Femur (tissue), 1 donor: Measurements from ENCODE around the gene MLLT3.
A peak's percentile ranks its signal among the peaks of the same experiment; 100 is the strongest.

Experiments used
- DNase-seq: peaks from one replicate; pipeline ENCODE4 v3.0.0-alpha.2; 2017

Gene MLLT3

DNA sequence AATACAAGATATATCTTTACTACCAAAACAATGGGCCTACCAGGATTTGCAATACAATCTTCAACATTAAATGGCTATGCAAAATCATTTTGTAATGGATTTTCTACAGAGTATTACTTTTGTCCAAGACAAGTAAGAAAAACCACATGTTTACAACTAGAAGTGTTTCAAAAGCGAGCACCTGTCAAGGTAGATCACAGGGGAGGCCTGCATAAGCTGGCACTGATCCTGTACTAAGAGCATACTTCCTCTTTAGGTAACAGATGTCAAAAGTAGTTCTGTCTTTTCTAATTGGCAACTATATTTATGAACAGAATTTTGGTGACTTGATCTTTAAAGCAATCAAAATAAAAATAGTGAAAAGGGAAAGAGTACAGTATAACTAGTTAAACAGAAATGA is 249.0 kb downstream of the MLLT3 start:
- DNase-seq: no peak

DNA sequence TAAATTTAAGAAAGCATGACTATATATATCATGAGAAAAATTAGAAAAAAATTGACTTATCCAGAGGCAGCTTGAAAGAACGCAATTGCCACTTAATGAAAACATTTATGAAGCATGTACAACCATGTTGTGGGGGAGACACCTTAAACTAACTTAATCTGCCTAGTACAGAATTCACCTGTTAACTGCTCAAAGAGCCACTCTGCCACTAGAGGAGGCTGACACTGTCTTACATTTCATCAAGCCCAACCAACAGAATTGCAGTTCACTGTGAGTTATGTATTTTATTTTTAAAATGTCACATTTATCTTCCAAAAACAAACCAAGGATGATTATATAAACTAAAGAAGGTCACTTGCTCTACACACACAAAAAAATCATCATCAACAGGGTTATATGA is 252.9 kb downstream of the MLLT3 start:
- no peak for DNase-seq

DNA sequence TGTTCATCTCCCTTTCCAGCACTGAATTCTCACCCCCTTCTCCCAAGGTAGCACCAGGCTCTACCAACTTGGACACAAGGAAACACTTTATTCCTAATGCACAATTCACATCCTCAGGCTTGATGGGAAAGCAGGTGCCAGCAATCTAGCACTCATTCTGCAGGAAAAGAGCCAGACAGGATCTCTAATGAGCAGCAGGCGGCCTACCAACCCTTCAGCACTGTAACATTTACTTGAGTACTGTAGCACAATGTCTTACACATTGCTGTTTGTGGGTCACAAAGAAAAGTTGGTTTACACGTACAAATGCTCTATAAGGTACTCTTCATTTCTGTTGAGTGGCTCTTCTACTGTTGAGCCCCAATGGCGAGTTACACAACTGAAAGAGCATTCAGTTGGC is 254.4 kb downstream of the MLLT3 start:
- DNase-seq: no peak

DNA sequence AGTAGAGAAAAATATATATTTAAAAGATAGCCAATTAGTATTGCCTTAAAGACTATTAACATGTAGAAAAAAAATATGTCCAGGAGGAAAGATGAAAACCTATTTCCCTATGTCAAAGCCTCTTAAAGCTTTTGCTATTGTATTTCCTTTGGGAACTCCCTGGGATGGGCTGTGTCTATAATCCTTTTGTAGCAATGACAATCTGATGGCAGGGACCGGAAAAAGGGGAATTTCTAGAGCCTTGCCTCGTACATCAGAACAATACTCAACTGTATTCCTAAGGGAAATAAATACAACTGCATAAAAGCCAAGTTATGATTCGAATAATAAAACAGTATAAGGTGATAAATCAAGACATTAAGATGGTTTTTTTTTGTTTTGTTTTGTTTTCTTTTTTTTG is 257.3 kb downstream of the MLLT3 start:
- DNase-seq: no peak

DNA sequence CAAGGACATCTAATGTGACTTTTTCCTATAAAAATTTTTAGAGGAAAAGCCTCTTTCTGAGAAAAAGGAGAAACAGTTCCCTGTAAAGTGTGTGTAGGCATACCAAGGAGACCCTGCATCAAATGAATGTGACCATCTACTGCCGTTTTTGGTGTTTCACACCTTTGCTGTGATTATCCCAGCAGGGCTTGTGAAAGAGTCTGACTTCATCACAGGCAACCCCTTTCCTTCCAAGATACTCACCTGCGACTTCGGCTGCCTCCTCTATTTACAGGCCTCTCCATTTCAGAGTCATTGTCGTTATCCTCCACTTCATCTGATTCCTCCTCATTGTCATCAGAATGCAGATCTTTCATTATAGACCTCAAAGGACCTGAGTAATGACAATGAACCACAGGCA is 259.1 kb downstream of the MLLT3 start:
- DNase-seq: no peak

DNA sequence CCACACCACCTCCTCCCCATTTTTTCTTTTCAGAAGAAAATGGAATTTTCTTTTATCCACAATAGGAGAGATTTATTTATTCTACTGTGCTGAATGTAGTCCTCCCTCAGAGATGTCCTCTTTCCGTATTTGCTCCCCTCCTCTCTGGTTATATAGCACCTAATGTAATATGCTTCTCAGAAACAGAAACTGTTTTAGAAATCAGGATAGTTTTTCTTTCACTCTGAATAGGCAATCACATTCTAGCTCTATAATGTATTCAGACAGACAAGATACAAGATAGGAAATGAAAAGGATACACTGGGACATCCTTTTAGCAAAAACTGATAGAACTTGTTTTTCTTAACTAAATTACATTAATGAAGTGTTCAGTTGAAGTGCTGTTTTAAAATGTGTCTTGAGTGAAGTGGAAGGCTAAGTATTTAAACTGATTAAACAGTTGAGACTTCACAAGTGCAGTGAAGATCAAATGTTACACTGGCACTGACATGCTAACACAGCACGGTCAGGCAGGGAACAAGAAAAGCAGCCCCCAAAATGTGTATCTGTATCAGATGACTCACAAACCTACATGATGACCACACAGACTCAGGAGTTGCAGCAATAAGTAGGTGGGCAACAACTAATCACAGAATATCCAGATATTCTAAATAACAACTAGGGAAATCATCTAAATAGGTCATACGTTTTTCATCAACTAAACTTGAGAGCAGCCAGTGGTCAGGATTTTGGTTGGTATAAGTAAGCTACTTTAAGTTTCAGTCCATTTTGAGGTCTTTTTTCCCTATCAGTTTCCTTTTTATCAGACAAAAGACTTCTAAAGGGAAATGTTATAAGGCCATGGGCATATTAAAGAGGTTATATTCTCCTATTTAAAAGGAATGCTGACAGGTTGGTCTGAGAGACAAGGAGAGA is 260.4 kb downstream of the MLLT3 start:
- no peak for DNase-seq

DNA sequence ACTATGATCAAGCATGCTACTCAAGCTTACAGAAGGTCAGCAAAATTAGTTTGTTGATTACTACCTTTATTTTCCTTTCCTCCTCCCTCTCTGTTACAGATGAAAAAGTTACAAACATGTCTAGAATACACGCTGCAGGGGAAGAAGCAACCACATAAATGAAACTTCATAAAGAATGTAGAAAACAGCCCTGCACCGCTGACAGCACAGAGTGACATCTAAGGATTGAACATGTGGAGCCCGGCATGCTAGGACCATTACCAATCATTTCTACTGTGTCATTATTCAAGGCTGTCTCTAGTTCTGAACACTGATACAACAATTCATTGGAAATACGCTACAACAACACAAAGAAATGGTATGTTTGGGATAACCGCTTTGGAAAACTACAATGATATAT is 261.1 kb downstream of the MLLT3 start:
- DNase-seq: no peak

DNA sequence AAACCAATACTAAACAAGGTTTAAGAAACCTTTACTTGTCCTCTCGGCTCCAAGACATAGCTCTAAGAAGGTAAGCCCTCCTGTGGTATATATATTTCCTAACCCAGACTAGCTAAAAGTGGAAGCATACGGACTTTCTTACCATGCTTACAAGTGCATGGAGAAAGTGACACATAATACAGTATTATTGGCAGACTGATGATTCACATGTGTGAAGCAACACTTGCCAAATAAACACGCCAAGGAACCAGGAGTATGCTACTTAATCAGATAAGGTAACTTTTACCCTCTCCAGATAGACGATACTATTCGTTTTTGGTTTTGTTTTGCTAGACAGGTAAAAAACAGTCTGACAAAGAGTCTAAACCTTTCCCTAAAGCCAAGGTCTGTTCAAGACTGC is 264.1 kb downstream of the MLLT3 start:
- DNase-seq: no peak

DNA sequence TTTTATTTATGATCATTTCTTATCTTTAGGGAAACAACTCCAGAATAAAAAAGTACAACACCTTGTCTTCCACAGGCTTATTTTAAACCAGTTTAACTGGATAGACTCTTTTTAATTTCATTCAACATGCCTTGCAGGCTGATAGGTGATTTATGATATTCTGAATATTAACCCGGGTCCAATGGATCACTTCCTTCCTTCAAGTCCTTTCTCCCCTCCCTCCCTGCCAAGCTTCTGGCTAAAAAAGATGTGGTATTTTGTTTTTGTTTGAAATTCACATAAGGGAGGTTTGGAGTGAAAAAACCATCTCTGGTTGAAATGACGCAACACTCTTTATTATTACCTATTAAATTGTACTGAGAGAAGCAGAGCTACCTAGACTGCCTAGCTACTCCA is 265.3 kb downstream of the MLLT3 start:
- no peak for DNase-seq

DNA sequence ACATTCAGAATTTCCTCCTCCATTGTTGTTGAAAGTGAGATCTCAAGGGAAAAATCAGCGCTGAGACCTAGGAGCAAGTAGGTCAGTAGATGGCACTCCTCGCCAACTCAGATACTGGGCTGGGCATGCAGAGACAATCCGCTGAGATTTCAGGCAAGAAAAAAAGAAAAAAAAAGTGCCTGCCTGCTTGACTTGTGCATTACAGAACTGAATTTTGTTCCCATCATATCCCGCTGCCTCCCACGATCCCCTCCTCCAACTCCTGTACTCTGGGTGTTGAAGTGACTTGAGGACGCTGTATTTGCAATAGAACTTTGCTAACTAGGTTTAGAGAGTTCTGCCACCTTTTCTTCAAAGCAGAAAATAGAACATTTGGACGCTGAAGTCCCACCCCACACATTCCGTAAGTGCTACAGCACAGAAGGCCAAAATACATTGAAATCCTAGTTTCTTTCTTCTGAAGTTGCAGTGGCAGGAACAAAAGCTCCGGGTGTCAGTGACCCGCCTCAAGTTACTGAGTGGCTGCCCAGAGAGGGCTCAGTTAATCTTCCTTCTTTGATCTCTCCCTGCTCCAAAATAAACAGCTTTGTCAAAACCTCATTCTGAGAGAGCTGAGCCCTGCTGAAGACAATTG is 265.8 kb downstream of the MLLT3 start:
- DNase-seq: peak; percentile 75

DNA sequence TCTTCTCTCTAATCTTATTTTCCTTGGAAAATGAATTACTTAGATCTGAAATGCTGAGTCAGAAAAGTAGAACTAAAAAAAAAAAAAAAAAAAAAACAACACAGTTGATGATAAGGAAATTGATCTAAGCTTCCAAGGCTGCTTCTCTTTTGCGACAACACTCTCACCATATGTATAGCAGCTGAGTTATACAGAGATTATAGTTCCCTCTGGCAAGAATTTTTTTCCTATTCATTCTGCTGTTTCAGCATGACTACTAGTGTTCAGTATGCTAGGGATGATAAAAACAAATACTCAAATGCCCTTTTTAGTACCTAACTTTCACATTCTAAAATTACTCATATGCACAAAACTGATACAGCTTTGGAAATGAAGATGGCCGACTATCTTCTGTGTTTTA is 267.3 kb downstream of the MLLT3 start:
- DNase-seq: no peak

DNA sequence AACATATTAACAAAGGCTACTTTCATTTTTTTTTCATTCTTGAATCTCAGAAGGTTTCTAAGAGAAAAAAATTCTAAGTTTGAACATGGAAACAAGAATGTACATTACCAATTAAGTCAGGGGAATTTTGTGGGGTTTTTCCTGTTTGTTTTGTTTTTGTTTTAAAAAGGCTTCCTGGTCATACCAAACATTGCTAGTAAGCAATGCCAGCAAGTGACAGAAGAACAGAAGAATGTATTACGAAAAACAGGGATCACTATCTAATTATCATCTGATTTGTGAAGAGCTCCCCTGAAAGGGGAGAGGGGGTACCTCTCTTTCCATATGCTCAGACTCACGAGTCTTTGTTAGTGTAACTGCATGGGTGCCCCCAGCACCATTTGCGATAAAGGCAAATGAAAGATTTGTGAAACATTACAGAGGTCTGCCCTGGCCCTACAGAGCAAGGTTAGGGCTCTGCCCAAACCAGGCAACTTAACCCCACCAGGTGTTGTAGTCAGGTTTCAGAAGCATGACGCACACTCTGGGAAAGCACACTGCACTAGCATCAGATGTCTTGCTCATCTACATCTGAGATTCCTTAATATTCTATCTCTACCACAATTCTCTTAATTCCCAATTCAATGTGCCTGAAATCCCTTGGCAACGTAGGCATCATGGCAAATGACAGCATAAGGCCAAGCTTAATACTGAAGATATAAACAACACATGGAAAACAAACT is 268.2 kb downstream of the MLLT3 start:
- no peak for DNase-seq

DNA sequence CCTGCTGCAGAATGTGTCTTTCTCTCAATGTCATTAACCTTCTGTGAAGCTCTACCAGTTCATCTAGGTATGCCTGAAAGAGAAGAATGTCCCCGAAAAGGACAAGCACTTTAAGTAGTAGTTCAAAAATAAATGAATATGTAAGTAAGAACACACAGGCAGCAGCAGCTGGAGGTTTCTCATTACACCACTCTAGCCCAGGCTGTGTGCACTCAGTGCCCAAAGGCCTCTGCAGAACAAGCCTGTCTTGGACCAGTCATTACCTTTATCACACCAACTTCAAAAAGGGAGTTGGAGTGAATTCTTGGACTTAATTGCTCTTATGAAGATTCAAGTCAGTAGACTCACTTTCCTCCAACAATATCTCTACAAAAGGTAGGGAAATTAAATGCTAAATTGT is 268.8 kb downstream of the MLLT3 start:
- DNase-seq: no peak

DNA sequence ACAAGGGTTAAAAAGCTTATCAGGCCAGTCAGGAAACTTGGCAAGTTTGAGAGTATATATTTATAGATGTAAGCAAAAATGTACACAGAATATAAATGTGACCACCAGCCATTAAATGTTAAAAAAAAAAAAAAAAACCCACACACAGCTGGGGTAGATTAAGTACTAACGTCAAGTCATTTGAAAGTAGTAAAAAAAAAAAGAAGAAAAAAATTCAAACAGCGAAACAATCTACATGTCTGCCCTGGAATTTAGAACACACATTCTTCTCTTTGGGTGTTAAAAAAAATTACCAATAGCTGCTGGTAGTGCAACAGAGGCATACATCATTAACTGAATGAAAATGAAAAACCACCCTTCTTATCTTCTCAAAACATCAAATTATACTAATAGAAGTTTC is 269.7 kb downstream of the MLLT3 start:
- DNase-seq: no peak

DNA sequence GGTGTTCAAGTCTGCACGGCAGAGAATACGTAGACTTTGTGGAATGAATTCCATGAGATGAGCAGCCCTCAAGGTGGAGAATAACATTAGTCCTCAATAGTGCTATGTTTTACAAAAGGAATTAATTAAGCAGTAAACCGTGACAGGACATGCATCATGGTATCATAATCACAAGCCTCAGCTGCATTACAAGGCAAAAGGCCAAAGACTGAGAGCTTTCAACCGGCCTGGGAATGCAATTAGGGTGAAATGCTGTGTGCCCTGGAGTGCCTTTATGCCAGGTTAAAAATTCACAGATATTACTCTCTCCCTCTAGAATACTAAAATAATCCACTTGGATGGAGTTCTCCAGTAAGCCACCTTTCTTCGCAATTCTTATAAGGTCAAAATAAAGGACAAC is 270.6 kb downstream of the MLLT3 start:
- DNase-seq: no peak

DNA sequence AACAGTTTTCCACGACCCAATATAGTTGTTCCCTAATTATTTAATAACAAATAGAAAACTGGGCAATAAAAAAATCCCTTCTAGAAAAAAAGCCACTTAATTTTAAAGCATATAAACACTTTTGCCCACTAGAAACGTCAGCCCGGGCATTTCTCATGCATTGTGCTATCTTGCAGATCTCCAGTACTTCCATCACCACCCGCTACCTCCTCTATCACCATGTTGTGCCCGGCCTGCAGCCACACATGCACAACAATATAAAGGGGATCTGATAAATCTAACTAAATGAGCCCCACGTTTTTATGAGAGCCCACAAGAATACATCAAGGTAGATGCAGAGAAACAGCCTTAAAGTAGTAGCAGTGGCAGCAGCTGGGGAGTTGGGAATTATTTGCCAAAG is 272.7 kb downstream of the MLLT3 start:
- no peak for DNase-seq

DNA sequence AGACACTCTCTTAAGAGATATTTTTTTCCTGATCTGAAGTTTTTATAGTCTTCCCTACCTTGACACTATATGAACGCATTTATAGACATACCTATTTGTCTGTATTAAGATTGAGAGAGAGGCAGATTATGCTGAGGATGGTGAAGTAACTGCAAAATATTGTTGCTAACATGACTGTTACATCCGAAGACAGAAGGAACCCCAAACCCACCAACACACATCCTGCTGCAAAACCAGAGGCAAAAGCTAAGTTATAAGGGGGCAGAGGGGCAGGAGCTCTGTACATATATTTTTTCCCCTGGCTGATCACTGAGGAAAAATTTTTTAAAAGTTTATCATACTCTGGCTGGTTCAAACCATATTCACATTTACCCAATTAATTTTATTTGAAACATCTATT is 279.0 kb downstream of the MLLT3 start:
- DNase-seq: no peak

DNA sequence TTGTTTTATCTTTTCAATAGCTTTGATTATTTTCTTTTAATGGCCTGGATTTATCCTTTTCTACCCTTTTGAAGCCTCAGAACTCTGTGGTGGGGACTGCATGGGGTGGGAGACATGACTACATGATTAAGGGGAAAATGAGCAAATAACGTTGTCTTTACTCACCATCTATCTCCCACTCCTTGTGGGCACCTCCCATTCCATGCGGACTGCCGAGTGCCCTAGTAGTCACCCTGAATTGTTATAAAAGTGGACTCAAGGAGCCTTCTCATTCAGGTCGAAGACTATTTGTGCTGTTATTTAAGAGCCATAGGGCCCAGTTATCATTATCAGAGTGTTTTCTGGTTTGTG is 281.8 kb downstream of the MLLT3 start:
- DNase-seq: no peak

DNA sequence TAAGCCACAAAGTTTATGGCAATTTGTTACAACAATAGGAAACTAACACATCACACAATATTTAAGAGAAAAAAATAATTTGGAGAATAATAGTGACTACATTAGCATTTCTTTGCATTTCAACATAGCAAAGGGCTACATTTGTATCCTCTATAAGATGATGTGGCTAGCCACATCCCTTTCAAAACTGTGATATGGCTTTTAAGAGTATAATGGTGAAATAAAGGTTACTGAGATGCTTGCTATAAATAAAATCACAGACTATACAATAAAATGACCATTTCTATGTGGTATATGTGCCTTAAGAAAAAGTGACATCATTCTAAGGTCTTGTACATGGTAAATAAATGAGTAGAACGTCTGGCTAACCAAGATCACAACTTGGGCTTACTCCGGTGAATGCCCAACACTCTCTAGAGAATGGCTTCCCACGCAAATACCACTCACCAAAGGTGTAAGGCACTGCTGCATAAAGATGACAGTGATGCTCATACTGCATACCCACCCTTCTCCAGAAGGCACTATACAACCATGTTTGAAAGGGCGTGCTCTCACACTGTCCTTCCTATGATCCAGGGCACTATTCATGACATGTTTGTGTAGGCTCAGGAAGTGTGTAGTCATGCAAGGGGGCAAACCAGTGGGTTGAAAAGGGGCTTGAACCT is 286.5 kb downstream of the MLLT3 start:
- DNase-seq: no peak

DNA sequence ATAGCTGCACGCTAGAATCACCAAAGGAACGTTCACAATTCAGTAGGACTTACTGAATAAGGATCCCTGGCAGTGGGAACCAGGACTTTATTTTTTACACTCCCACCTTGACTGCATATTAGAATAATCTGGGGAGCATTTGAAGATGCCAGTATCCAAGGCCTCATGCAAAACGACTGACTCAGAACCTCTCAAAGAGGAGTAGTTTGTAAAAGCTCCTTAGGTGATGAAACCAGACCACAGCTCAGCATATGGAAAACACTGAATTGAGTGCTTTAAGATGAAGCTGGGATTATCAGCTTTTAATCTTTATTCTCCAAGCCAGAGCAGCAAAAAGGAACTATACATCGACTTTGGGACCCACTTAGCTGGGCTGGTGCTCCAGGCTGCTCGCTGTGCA is 288.3 kb downstream of the MLLT3 start:
- DNase-seq: no peak

DNA sequence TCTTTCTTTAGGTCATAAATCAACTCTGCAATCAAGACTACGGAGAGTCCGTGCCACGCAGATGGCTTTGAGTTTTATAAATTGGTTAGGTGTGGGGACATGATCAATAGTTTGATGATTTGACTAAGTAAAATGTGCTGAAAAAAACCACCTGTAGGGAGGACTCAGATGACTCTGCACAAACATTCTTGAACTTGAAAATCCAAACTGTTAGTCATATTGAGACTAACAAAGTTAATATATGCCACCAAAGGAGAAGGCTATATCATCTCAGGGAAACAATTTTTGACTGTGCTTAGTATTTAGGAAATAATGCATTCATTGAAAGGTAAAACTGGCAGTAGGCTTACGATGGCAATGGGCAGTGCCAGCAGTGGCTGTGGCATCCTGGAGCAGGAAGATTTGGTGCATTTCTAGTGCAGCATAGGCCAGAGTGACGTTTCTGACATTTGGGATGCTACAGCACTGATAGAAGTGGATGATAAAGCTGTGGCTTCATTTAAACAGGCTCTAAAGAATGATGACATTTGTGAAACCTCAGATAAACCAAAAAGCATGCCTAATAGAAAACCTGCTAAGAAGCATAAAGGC is 291.1 kb downstream of the MLLT3 start:
- DNase-seq: no peak

DNA sequence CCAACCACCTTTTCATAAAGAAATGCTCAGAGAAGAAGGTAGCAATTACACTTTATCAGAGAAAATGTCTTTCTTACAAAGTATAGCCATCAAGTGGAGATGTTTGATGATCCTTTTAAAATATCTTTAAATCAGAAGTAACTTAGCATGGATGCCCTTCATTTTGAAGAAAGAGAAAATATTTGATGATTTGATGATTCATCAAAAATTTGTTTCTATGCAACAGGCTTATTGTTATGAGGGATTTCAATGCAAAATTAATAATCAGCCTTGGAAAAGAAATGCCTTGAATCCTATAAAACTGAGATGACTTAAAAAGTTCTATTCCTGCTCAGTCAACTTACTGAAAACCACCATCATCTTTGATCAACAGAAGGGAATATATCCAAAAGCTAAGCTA is 291.6 kb downstream of the MLLT3 start:
- DNase-seq: no peak

DNA sequence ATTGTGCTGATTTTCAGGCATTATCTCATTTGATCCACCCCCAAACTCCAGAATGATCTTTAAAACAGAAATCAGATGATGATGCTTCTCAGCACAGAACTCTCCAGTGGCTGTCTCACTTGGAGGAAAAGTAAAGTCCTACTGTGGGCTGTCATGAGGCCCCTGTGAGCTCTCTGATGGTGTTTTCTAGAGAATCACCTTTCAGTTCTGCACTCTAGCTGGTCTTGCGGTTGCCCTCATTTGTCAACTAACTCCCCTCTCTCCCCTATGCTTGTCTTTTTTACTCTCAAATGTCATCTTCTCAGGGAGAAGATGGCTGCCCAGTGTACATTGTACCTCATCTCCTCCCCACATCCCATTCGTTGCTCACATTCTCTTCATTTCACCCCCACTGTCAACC is 295.8 kb downstream of the MLLT3 start:
- no peak for DNase-seq
